ENCODE results near the gene MRTFB.

- no peak for TF ChIP-seq CTCF (IDR thresholded peaks at IDR 0.05)
- TF ChIP-seq POLR2A (IDR thresholded peaks at IDR 0.05) = no peak
Observed at GRCh38 chr16:14199624-14200023, 128.5 kb downstream of the MRTFB start.

Data from stomach (tissue), 4 donors.